H1 (cell line): Measurements from ENCODE around the gene USB1. TPM values are rescaled to one million over a fixed set of nuclear protein-coding genes. Genes with fewer than 3 reads are reported as not detected.

ENCODE experiments used
- CHD1 ChIP-seq: IDR thresholded peaks from 2 replicates; pipeline ENCODE4 v1.6.1; 2012; ENCODE audit warnings: low read depth, low read length, improper control_type of control experiment
- CHD7 ChIP-seq: fragments of 300-600 bp; sonication (generic); IDR thresholded peaks from 2 replicates; pipeline ENCODE4 v1.7.1; 2012; ENCODE audit warnings: low read length, moderate library complexity, mild to moderate bottlenecking, inconsistent platforms; ENCODE audit not compliant: insufficient replicate concordance
- polyA plus RNA-seq, 7 experiments: library from polyadenylated mRNA; depleted of rRNA in 3 of 7; stranded (reverse) in 5 of 7; unstranded in 2 of 7; fragments of >200 nt in 5 of 7; fragments of 200-250 nt in 2 of 7; gene quantifications; 1 replicate in 5 of 7; 2 replicates in 1 of 7; 4 replicates in 1 of 7; pipeline versions ENCODE4 v1.2.1 to v1.2.3, GENCODE V29; 2011 to 2013; ENCODE audit warnings: missing spikeins in 2 of 7, mixed read lengths in 2 of 7
- total RNA-seq: library from RNA; stranded (reverse); fragmentation: NEBNext Ultra II Directional; extraction: Animal tissue kit (Norgen Biotek cat#: 25700); gene quantifications from 2 replicates; pipeline ENCODE4 v1.2.1, GENCODE V29; 2021

USB1 gene
- total and polyA plus RNA-seq, 2 of the 8 experiments (the other 6 are each of a cell fraction or from before 2014, with no cell fraction given) = 65.4 to 75.9 TPM

GRCh38 chr16:57962046-57962445, 39.2 kb upstream of the USB1 start (continued):
- no peak for TF ChIP-seq CHD7
- TF ChIP-seq CHD1 = no peak
